HEK293 (cell line): Measurements from ENCODE around the gene RPS15.

Source experiments
- BCL11A ChIP-seq: fragments of 450-650 bp; formaldehyde crosslinking; IDR thresholded peaks from 2 replicates; pipeline ENCODE4 v1.5.1; 2016; ENCODE audit warnings: low read depth, missing biosample characterization, missing genetic modification characterization
- HOXC10 ChIP-seq: sonication (generic); formaldehyde crosslinking; IDR thresholded peaks from 2 replicates; pipeline ENCODE4 v1.8.1; 2023; ENCODE audit warnings: mild to moderate bottlenecking, missing genetic modification reagents
- KLF10 ChIP-seq: fragments of 450-650 bp; IDR thresholded peaks from 2 replicates; pipeline ENCODE4 v1.5.1; 2018; ENCODE audit warnings: missing biosample characterization, mild to moderate bottlenecking, missing genetic modification characterization
- KLF7 ChIP-seq: fragments of 450-650 bp; formaldehyde crosslinking; IDR thresholded peaks from 2 replicates; pipeline ENCODE4 v1.5.1; 2016; ENCODE audit warnings: missing biosample characterization, missing genetic modification characterization, borderline replicate concordance
- KLF9 ChIP-seq: fragments of 450-650 bp; formaldehyde crosslinking; IDR thresholded peaks from 2 replicates; pipeline ENCODE4 v1.5.1; 2016; ENCODE audit warnings: missing biosample characterization, missing genetic modification characterization, low read depth
- OSR2 ChIP-seq: fragments of 450-650 bp; formaldehyde crosslinking; IDR thresholded peaks from 2 replicates; pipeline ENCODE4 v1.5.1; 2016; ENCODE audit warnings: missing biosample characterization, missing genetic modification characterization
- REPIN1 ChIP-seq: fragments of 450-650 bp; formaldehyde crosslinking; IDR thresholded peaks from 2 replicates; pipeline ENCODE4 v1.5.1; 2017; ENCODE audit warnings: missing biosample characterization, missing genetic modification characterization, low read depth
- SALL2 ChIP-seq: fragments of 450-650 bp; formaldehyde crosslinking; IDR thresholded peaks from 2 replicates; pipeline ENCODE4 v1.5.0; 2017; ENCODE audit warnings: missing biosample characterization, mild to moderate bottlenecking, missing genetic modification characterization, borderline replicate concordance
- SP2 ChIP-seq: fragments of 450-650 bp; formaldehyde crosslinking; IDR thresholded peaks from 2 replicates; pipeline ENCODE4 v1.5.1; 2016; ENCODE audit warnings: missing biosample characterization, missing genetic modification characterization
- ZFHX2 ChIP-seq: fragments of 450-650 bp; formaldehyde crosslinking; conservative IDR thresholded peaks from 2 replicates; pipeline ENCODE4 v1.5.1; 2016; ENCODE audit warnings: missing biosample characterization, missing genetic modification characterization
- ZFP3 ChIP-seq: fragments of 450-650 bp; formaldehyde crosslinking; IDR thresholded peaks from 2 replicates; pipeline ENCODE4 v1.5.1; 2016; ENCODE audit warnings: low read depth, missing biosample characterization, missing genetic modification characterization
- ZNF157 ChIP-seq: fragments of 450-650 bp; formaldehyde crosslinking; IDR thresholded peaks from 2 replicates; pipeline ENCODE4 v1.5.1; 2016; ENCODE audit warnings: missing biosample characterization, missing genetic modification characterization
- ZNF184 ChIP-seq: fragments of 450-650 bp; IDR thresholded peaks from 2 replicates; pipeline ENCODE4 v1.5.1; 2018; ENCODE audit warnings: missing biosample characterization, mild to moderate bottlenecking, missing genetic modification characterization
- ZNF23 ChIP-seq: fragments of 450-650 bp; formaldehyde crosslinking; IDR thresholded peaks from 2 replicates; pipeline ENCODE4 v1.5.1; 2016; ENCODE audit warnings: missing biosample characterization, missing genetic modification characterization, borderline replicate concordance
- ZNF248 ChIP-seq: fragments of 450-650 bp; formaldehyde crosslinking; IDR thresholded peaks from 2 replicates; pipeline ENCODE4 v1.5.1; 2017; ENCODE audit warnings: missing biosample characterization, missing genetic modification characterization
- ZNF324 ChIP-seq: fragments of 450-650 bp; formaldehyde crosslinking; IDR thresholded peaks from 2 replicates; pipeline ENCODE4 v1.5.1; 2016; ENCODE audit warnings: missing biosample characterization, missing genetic modification characterization
- ZNF423 ChIP-seq: fragments of 450-650 bp; formaldehyde crosslinking; IDR thresholded peaks from 2 replicates; pipeline ENCODE4 v1.5.1; 2016; ENCODE audit warnings: missing biosample characterization, missing genetic modification characterization
- ZNF473 ChIP-seq: fragments of 450-650 bp; formaldehyde crosslinking; IDR thresholded peaks from 2 replicates; pipeline ENCODE4 v1.5.1; 2017; ENCODE audit warnings: missing biosample characterization, missing genetic modification characterization
- ZNF510 ChIP-seq: fragments of 450-650 bp; formaldehyde crosslinking; IDR thresholded peaks from 2 replicates; pipeline ENCODE4 v1.5.1; 2018; ENCODE audit warnings: mild to moderate bottlenecking, missing genetic modification characterization, missing biosample characterization; ENCODE audit not compliant: insufficient replicate concordance
- ZNF530 ChIP-seq: fragments of 450-650 bp; formaldehyde crosslinking; IDR thresholded peaks from 2 replicates; pipeline ENCODE4 v1.5.1; 2016; ENCODE audit warnings: low read depth, missing biosample characterization, missing genetic modification characterization
- ZNF548 ChIP-seq: fragments of 450-650 bp; formaldehyde crosslinking; IDR thresholded peaks from 2 replicates; pipeline ENCODE4 v1.5.1; 2016; ENCODE audit warnings: missing biosample characterization, missing genetic modification characterization
- ZNF558 ChIP-seq: fragments of 450-650 bp; formaldehyde crosslinking; IDR thresholded peaks from 2 replicates; pipeline ENCODE4 v1.5.1; 2016; ENCODE audit warnings: missing biosample characterization, missing genetic modification characterization
- ZNF629 ChIP-seq: fragments of 450-650 bp; formaldehyde crosslinking; IDR thresholded peaks from 2 replicates; pipeline ENCODE4 v1.5.1; 2017; ENCODE audit warnings: missing biosample characterization, missing genetic modification characterization
- ZNF777 ChIP-seq: fragments of 450-650 bp; formaldehyde crosslinking; IDR thresholded peaks from 2 replicates; pipeline ENCODE4 v1.5.1; 2017; ENCODE audit warnings: missing biosample characterization, missing genetic modification characterization, borderline replicate concordance
- ZNF791 ChIP-seq: fragments of 450-650 bp; formaldehyde crosslinking; IDR thresholded peaks from 2 replicates; pipeline ENCODE4 v1.5.1; 2016; ENCODE audit warnings: missing biosample characterization, missing genetic modification characterization
- ZNF837 ChIP-seq: fragments of 450-650 bp; formaldehyde crosslinking; IDR thresholded peaks from 2 replicates; pipeline ENCODE4 v1.5.1; 2016; ENCODE audit warnings: missing biosample characterization, missing genetic modification characterization
- ZXDB ChIP-seq: fragments of 450-650 bp; formaldehyde crosslinking; IDR thresholded peaks from 2 replicates; pipeline ENCODE4 v1.5.1; 2016; ENCODE audit warnings: missing biosample characterization, missing genetic modification characterization
- TF ChIP-seq, protein P1 (sequence below): fragments of 450-650 bp; formaldehyde crosslinking; IDR thresholded peaks from 2 replicates; pipeline ENCODE4 v1.5.1; 2016; ENCODE audit warnings: missing biosample characterization, missing genetic modification characterization
- TF ChIP-seq, protein P2 (sequence below): fragments of 450-650 bp; formaldehyde crosslinking; IDR thresholded peaks from 2 replicates; pipeline ENCODE4 v1.5.1; 2016; ENCODE audit warnings: missing biosample characterization, missing genetic modification characterization
- TF ChIP-seq, protein P3 (sequence below): fragments of 450-650 bp; formaldehyde crosslinking; IDR thresholded peaks from 2 replicates; pipeline ENCODE4 v1.5.1; 2017; ENCODE audit warnings: missing biosample characterization, missing genetic modification characterization
- TF ChIP-seq, protein P4 (sequence below): fragments of 450-650 bp; IDR thresholded peaks from 2 replicates; pipeline ENCODE4 v1.5.1; 2018; ENCODE audit warnings: missing biosample characterization, missing genetic modification characterization
- TF ChIP-seq, protein P5 (sequence below): fragments of 450-650 bp; formaldehyde crosslinking; IDR thresholded peaks from 2 replicates; pipeline ENCODE4 v1.5.1; 2016; ENCODE audit warnings: missing biosample characterization, missing genetic modification characterization, borderline replicate concordance
- TF ChIP-seq, protein P6 (sequence below): fragments of 450-650 bp; formaldehyde crosslinking; IDR thresholded peaks from 2 replicates; pipeline ENCODE4 v1.5.1; 2016; ENCODE audit warnings: missing biosample characterization, missing genetic modification characterization

The RPS15 gene

DNA sequence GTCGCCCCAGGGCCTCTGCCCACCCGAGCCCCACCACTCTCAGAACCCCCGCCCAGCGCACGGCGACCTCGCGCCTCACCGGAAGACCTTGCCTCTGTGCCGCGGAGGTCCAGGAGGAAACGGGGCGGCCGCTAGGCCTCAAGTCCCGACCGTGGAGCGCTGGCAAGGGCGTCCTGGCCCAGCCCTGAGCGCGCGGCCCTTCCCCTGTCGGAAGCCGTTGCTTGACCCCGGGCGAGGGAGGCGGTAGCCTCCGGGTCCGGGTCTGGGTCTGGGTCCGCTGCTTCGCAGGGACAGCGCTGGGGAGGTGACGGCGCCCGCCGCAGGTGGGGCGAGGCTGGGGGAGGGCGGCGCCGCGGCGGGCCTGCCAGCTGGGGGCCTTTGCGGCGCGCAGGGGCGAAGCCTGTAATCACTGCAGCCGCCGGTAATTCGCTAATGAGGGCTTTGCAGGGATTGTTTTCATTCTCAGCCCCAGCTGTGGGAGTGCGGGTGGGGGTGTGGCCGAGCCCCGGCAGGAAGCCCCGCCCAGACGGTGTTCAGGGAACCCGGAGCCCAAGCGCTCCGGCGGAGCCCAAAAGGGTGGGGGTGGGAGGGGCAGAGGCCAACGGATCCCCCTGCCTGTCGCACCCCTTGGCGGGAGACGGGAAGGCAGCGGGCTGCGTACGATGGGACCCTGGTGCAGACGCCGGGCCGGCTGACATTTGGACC, 32.3 kb downstream of the RPS15 start (continued):
- TF ChIP-seq KLF10 (peak; percentile 98), ZNF324 (tag by site-specific recombination) (no peak), ZNF548 (tag by site-specific recombination) (no peak), ZFP3 (tag by site-specific recombination) (no peak), SALL2 (tag by site-specific recombination) (no peak), REPIN1 (tag by site-specific recombination) (no peak), ZXDB (tag by site-specific recombination) (peak; percentile 73), ZNF629 (tag by site-specific recombination) (peak; percentile 50; the same call in 1 of the 2 replicates), SP2 (tag by site-specific recombination) (peak; percentile 66), ZFHX2 (tag by site-specific recombination) (no peak; the same call in 1 of the 2 replicates), ZNF791 (no peak), ZNF510 (tag by site-specific recombination) (no peak), ZNF184 (peak; percentile 84; the same call in 1 of the 2 replicates), ZNF777 (tag by site-specific recombination) (no peak), ZNF157 (tag by site-specific recombination) (no peak), OSR2 (tag by site-specific recombination) (peak; percentile 74), ZNF837 (tag by site-specific recombination) (no peak), KLF7 (tag by site-specific recombination) (peak; percentile 7; the same call in 1 of the 2 replicates), ZNF530 (tag by site-specific recombination) (no peak), ZNF248 (no peak), KLF9 (tag by site-specific recombination) (peak; percentile 87; the same call in 1 of the 2 replicates), BCL11A (tag by site-specific recombination) (no peak), ZNF473 (tag by site-specific recombination) (no peak), ZNF423 (tag by site-specific recombination) (0 out of 2 replicates have a peak, but pooled peaks have one; percentile 46), ZNF23 (tag by site-specific recombination) (no peak), HOXC10 (CRISPR knock-in tag) (no peak), ZNF558 (tag by site-specific recombination) (no peak)
- TF ChIP-seq, protein P1, sequence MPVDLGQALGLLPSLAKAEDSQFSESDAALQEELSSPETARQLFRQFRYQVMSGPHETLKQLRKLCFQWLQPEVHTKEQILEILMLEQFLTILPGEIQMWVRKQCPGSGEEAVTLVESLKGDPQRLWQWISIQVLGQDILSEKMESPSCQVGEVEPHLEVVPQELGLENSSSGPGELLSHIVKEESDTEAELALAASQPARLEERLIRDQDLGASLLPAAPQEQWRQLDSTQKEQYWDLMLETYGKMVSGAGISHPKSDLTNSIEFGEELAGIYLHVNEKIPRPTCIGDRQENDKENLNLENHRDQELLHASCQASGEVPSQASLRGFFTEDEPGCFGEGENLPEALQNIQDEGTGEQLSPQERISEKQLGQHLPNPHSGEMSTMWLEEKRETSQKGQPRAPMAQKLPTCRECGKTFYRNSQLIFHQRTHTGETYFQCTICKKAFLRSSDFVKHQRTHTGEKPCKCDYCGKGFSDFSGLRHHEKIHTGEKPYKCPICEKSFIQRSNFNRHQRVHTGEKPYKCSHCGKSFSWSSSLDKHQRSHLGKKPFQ: no peak
- TF ChIP-seq, protein P2, sequence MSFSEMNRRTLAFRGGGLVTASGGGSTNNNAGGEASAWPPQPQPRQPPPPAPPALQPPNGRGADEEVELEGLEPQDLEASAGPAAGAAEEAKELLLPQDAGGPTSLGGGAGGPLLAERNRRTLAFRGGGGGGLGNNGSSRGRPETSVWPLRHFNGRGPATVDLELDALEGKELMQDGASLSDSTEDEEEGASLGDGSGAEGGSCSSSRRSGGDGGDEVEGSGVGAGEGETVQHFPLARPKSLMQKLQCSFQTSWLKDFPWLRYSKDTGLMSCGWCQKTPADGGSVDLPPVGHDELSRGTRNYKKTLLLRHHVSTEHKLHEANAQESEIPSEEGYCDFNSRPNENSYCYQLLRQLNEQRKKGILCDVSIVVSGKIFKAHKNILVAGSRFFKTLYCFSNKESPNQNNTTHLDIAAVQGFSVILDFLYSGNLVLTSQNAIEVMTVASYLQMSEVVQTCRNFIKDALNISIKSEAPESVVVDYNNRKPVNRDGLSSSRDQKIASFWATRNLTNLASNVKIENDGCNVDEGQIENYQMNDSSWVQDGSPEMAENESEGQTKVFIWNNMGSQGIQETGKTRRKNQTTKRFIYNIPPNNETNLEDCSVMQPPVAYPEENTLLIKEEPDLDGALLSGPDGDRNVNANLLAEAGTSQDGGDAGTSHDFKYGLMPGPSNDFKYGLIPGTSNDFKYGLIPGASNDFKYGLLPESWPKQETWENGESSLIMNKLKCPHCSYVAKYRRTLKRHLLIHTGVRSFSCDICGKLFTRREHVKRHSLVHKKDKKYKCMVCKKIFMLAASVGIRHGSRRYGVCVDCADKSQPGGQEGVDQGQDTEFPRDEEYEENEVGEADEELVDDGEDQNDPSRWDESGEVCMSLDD (tag by site-specific recombination): no peak
- TF ChIP-seq, protein P3, sequence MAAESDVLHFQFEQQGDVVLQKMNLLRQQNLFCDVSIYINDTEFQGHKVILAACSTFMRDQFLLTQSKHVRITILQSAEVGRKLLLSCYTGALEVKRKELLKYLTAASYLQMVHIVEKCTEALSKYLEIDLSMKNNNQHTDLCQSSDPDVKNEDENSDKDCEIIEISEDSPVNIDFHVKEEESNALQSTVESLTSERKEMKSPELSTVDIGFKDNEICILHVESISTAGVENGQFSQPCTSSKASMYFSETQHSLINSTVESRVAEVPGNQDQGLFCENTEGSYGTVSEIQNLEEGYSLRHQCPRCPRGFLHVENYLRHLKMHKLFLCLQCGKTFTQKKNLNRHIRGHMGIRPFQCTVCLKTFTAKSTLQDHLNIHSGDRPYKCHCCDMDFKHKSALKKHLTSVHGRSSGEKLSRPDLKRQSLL (tag by site-specific recombination): no peak
- TF ChIP-seq, protein P4, sequence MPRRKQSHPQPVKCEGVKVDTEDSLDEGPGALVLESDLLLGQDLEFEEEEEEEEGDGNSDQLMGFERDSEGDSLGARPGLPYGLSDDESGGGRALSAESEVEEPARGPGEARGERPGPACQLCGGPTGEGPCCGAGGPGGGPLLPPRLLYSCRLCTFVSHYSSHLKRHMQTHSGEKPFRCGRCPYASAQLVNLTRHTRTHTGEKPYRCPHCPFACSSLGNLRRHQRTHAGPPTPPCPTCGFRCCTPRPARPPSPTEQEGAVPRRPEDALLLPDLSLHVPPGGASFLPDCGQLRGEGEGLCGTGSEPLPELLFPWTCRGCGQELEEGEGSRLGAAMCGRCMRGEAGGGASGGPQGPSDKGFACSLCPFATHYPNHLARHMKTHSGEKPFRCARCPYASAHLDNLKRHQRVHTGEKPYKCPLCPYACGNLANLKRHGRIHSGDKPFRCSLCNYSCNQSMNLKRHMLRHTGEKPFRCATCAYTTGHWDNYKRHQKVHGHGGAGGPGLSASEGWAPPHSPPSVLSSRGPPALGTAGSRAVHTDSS: no peak
- TF ChIP-seq, protein P5, sequence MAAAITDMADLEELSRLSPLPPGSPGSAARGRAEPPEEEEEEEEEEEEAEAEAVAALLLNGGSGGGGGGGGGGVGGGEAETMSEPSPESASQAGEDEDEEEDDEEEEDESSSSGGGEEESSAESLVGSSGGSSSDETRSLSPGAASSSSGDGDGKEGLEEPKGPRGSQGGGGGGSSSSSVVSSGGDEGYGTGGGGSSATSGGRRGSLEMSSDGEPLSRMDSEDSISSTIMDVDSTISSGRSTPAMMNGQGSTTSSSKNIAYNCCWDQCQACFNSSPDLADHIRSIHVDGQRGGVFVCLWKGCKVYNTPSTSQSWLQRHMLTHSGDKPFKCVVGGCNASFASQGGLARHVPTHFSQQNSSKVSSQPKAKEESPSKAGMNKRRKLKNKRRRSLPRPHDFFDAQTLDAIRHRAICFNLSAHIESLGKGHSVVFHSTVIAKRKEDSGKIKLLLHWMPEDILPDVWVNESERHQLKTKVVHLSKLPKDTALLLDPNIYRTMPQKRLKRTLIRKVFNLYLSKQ (tag by site-specific recombination): no peak
- TF ChIP-seq, protein P6, sequence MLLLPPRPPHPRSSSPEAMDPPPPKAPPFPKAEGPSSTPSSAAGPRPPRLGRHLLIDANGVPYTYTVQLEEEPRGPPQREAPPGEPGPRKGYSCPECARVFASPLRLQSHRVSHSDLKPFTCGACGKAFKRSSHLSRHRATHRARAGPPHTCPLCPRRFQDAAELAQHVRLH: no peak
